Endothelial cell of umbilical vein (primary cell): ENCODE measurements around the gene CTBP2. TPM values are rescaled to one million over a fixed set of nuclear protein-coding genes. Genes with fewer than 3 reads are reported as not detected.

Source experiments
- BruUV-seq: library from RNA; stranded (reverse); fragments of 400-500 nt; replicated peaks from 2 replicates; lab custom pipeline; 2021; lab: Mats Ljungman, UMichigan
- CTCF ChIA-PET: fragments of 300-600, 350-600 bp; sonication (Branson Sonifier 250); formaldehyde crosslinking; loops from one replicate; lab custom pipeline; 2021; ENCODE audit warnings: antibody characterized with exemption, inconsistent platforms; lab: Charles Lee
- POLR2A ChIA-PET: fragments of 300-600, 350-600 bp; sonication (Branson Sonifier 250); formaldehyde crosslinking; loops from one replicate; lab custom pipeline; 2021; ENCODE audit warnings: antibody characterized with exemption, inconsistent platforms; lab: Charles Lee
- DNase-seq: peaks from one replicate; pipeline ENCODE4 v3.0.0-alpha.2; 2011; ENCODE audit warnings: low read depth, low spot score
- FAIRE-seq: peaks from 2 replicates; lab custom pipeline; 2011; peaks lifted over from hg19 to GRCh38; lab: Jason Lieb, UNC
- H2AFZ ChIP-seq: 2 replicates; pipeline ENCODE4 v1.6.0; 2012; ENCODE audit warnings: low read depth, low read length, control low read depth, inconsistent platforms
- H3K27ac ChIP-seq: 2 replicates; pipeline ENCODE4 v1.5.1; 2011; ENCODE audit warnings: low read depth, mild to moderate bottlenecking, control low read depth, low read length, moderate library complexity; ENCODE audit not compliant: insufficient read depth
- H3K27me3 ChIP-seq, 2 experiments: 2 replicates each; pipeline versions ENCODE4 v1.6.0 to v1.6.1; 2011; ENCODE audit warnings: low read length in 2 of 2, mixed read lengths in 1 of 2; ENCODE audit not compliant: control insufficient read depth in 2 of 2, insufficient read depth in 2 of 2
- H3K36me3 ChIP-seq, 2 experiments: 2 replicates in 1 of 2; 3 replicates in 1 of 2; pipeline ENCODE4 v1.5.1; 2011; ENCODE audit warnings: low read length in 2 of 2, mild to moderate bottlenecking in 1 of 2, moderate library complexity in 1 of 2; ENCODE audit not compliant: control insufficient read depth in 2 of 2, insufficient read depth in 2 of 2; ENCODE audit errors: extremely low read depth in 1 of 2
- H3K4me1 ChIP-seq: 3 replicates; pipeline ENCODE4 v1.5.1; 2011; ENCODE audit warnings: mild to moderate bottlenecking, low read length; ENCODE audit not compliant: control insufficient read depth, insufficient read depth; ENCODE audit errors: extremely low read depth
- H3K4me2 ChIP-seq: 2 replicates; pipeline ENCODE4 v1.6.1; 2011; ENCODE audit warnings: low read length, control low read depth, mixed read lengths; ENCODE audit not compliant: insufficient read depth
- H3K4me3 ChIP-seq, 3 experiments: fragments of 200-600 bp in 1 of 3; sonication (generic), shearing (Covaris generic) in 1 of 3; replicated peaks in 1 of 3; 2 replicates each; pipeline ENCODE4 v1.5.1; 2011 to 2016; ENCODE audit warnings: control low read depth in 3 of 3, low read length in 3 of 3, mild to moderate bottlenecking in 2 of 3, inconsistent platforms in 1 of 3, low read depth in 1 of 3, moderate library complexity in 1 of 3; ENCODE audit not compliant: insufficient read depth in 1 of 3
- H3K79me2 ChIP-seq: 2 replicates; pipeline ENCODE4 v1.6.0; 2012; ENCODE audit warnings: low read length, inconsistent platforms; ENCODE audit not compliant: control insufficient read depth, insufficient read depth
- H3K9ac ChIP-seq: replicated peaks from 2 replicates; pipeline ENCODE3; 2011; ENCODE audit warnings: low read length, control low read depth; ENCODE audit not compliant: insufficient read depth; ENCODE audit errors: extremely low read depth
- H3K9me1 ChIP-seq: replicated peaks from 3 replicates; pipeline ENCODE4 v1.6.0; 2011; ENCODE audit warnings: mild to moderate bottlenecking, low read length; ENCODE audit not compliant: control insufficient read depth, insufficient read depth; ENCODE audit errors: extremely low read depth
- H3K9me3 ChIP-seq: replicated peaks from 2 replicates; pipeline ENCODE4 v1.5.1; 2012; ENCODE audit warnings: low read length, inconsistent platforms; ENCODE audit not compliant: control insufficient read depth, insufficient read depth
- H4K20me1 ChIP-seq: replicated peaks from 2 replicates; pipeline ENCODE3; 2011; ENCODE audit warnings: mild to moderate bottlenecking, low read length; ENCODE audit not compliant: control insufficient read depth, insufficient read depth; ENCODE audit errors: extremely low read depth
- CTCF ChIP-seq, 2 donors: IDR thresholded peaks; 1 replicate in 1 of 2; 2 replicates in 1 of 2; pipeline ENCODE4 v1.5.1; 2011; ENCODE audit warnings: low read length in 2 of 2, mild to moderate bottlenecking in 2 of 2, moderate library complexity in 2 of 2, control low read depth in 1 of 2, inconsistent platforms in 1 of 2, low read depth in 1 of 2; ENCODE audit not compliant: insufficient read depth in 1 of 2; ENCODE audit errors: extremely low read depth in 1 of 2
- FOS ChIP-seq: IDR thresholded peaks from 2 replicates; pipeline ENCODE4 v1.6.1; 2011; ENCODE audit warnings: mild to moderate bottlenecking, low read length, moderate library complexity, borderline replicate concordance; ENCODE audit not compliant: insufficient read depth
- GATA2 ChIP-seq: IDR thresholded peaks from 2 replicates; pipeline ENCODE4 v1.7.0; 2011; ENCODE audit warnings: low read depth, mild to moderate bottlenecking, moderate library complexity, mixed read lengths, low read length; ENCODE audit not compliant: insufficient read length, insufficient read depth
- JUN ChIP-seq: IDR thresholded peaks from 2 replicates; pipeline ENCODE4 v1.6.1; 2011; ENCODE audit warnings: borderline replicate concordance, low read depth; ENCODE audit not compliant: insufficient read length, insufficient read depth
- dilution Hi-C: fragments of 300-500 bp; cut with MboI; formaldehyde crosslinking; loops from one replicate; pipeline ENCODE4 v1.15.0; 2019; ENCODE audit warnings: low sequenced_read_pairs; ENCODE audit not compliant: extremely low pct_ligation_motif_present
- intact Hi-C: fragments of 100-400 bp; cut with micrococcal nuclease; formaldehyde crosslinking; loops from one replicate; pipeline ENCODE4 v1.10.0; 2022
- polyA plus RNA-seq, 4 experiments: library from polyadenylated mRNA; depleted of rRNA in 3 of 4; stranded (reverse) in 3 of 4; unstranded in 1 of 4; fragments of >200 nt; gene quantifications; 2 replicates each; pipeline versions ENCODE4 v1.2.1 to v1.2.3, GENCODE V29; 2011 to 2012; ENCODE audit warnings: missing spikeins in 1 of 4
- total RNA-seq: library from RNA; stranded (reverse); gene quantifications from 2 replicates; pipeline ENCODE4 v1.2.3, GENCODE V29; 2021

CTBP2 gene
- total and polyA plus RNA-seq, 2 donors (not counting 3 experiments of a cell fraction or from before 2014, with no cell fraction given) = 118 to 128 TPM

DNA sequence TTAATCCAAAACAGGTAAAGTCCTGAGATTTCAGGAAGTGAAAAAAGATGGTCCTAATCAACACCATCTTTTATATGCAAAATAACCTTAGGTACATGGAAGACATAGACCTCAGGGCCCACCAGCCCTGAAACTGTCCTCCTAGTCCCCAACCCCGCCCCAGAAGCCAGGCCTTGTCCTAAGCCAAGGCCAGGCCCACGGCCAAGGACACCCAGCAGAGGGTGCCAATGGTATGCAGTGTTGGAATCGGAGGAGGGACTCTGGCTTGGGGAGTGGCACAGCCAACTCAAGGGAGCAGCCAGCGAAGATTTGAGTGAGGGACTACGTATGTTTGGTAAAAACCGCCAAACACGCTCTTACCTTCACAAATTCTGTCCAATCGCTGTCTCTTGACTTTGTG, 121.7 kb downstream of the CTBP2 start:
- CTCF ChIA-PET = interaction anchor here (1.8 kb wide), 1 partner anchor 22 kb away, joined by 5 read pairs; no protein-coding TSS in a partner anchor
- no peak for TF ChIP-seq CTCF (IDR thresholded peaks at IDR 0.05; ENCODE audit: extremely low read depth in 1 of 2, insufficient read depth in 1 of 2, low read depth in 1 of 2, low read length in 2 of 2)
- TF ChIP-seq FOS = no peak
- TF ChIP-seq JUN = no peak
- no peak for TF ChIP-seq GATA2
- H4K20me1 ChIP-seq = no peaks in the 10 kb centered on the region
- H3K79me2 ChIP-seq = peaks cover 87% of the 10 kb centered on the region
- H3K27me3 ChIP-seq = no peaks in the 10 kb centered on the region
- H3K27ac ChIP-seq = no peak overlapping the region
- BruUV-seq = no TSS peak
- H3K4me3 ChIP-seq = no peak overlapping the region
- intact Hi-C loops (no loop called here), dilution Hi-C loops (no loop called here)
- no peak overlapping the region for H3K4me2 ChIP-seq
- POLR2A ChIA-PET = interaction anchor here (0.7 kb wide), 1 partner anchor 73 kb away, joined by 3 read pairs; no protein-coding TSS in a partner anchor
- H2AFZ ChIP-seq = no peak overlapping the region
- peaks cover 12% of the 10 kb centered on the region for H3K4me1 ChIP-seq
- no peaks in the 10 kb centered on the region for H3K9me1 ChIP-seq
- no peaks in the 10 kb centered on the region for H3K9me3 ChIP-seq
- no peak overlapping the region for H3K9ac ChIP-seq
- peaks cover 0 to 13% of the 10 kb centered on the region in 2 experiments for H3K36me3 ChIP-seq
- FAIRE-seq (peak; percentile 83), DNase-seq (no peak)
